Epithelial cell of prostate (primary cell): ENCODE data around the gene RAB8A.

ENCODE experiments used
- DNase-seq: peaks from one replicate; pipeline ENCODE4 v3.0.0-alpha.2; 2011; ENCODE audit warnings: low read depth, low spot score
- H3K27ac ChIP-seq: fragments of 450-650 bp; 2 replicates; pipeline ENCODE4 v1.5.1; 2017; ENCODE audit warnings: mild to moderate bottlenecking

The RAB8A gene

GRCh38 chr19:16136185-16136999, 24.7 kb downstream of the RAB8A start:
- no peak overlapping the region for H3K27ac ChIP-seq
- no peak for DNase-seq

GRCh38 chr19:16139752-16140151, 28.1 kb downstream of the RAB8A start:
- no peak overlapping the region for H3K27ac ChIP-seq

GRCh38 chr19:16141043-16141442, 29.4 kb downstream of the RAB8A start:
- DNase-seq: no peak
- no peak overlapping the region for H3K27ac ChIP-seq

More at GRCh38 chr19:16139752-16140151, 28.1 kb downstream of the RAB8A start:
- no peak for DNase-seq

GRCh38 chr19:16142032-16142580, 30.4 kb downstream of the RAB8A start:
- DNase-seq: no peak
- H3K27ac ChIP-seq: no peak overlapping the region

- DNase-seq: peak; percentile 81
- no peak within 1 kb of the TSS for H3K27ac ChIP-seq
These were observed 31.9 kb downstream of the RAB8A start, which contains the start of gene HSH2D for GRCh38 chr19:16143399-16144215. Gene HSH2D (plus strand): TSS chr19:16143685. CDS start chr19:16148751, 5,066 bp downstream.

- no peak for DNase-seq
- H3K27ac ChIP-seq: no peak overlapping the region
These were observed 32.5 kb downstream of the RAB8A start for GRCh38 chr19:16144216-16144581.

- DNase-seq: no peak
- no peak overlapping the region for H3K27ac ChIP-seq
These were observed 34.4 kb downstream of the RAB8A start for GRCh38 chr19:16146112-16146511.

- H3K27ac ChIP-seq: no peak overlapping the region
- no peak for DNase-seq
These were observed 36.9 kb downstream of the RAB8A start for GRCh38 chr19:16148443-16149229.

- DNase-seq: no peak
- no peak overlapping the region for H3K27ac ChIP-seq
These were observed 42.1 kb downstream of the RAB8A start for GRCh38 chr19:16153582-16154336.

- no peak for DNase-seq
- no peak overlapping the region for H3K27ac ChIP-seq
These were observed 42.9 kb downstream of the RAB8A start for GRCh38 chr19:16154557-16154956.

GRCh38 chr19:16155128-16155527, 43.4 kb downstream of the RAB8A start:
- no peak overlapping the region for H3K27ac ChIP-seq

GRCh38 chr19:16156904-16157303, 45.2 kb downstream of the RAB8A start:
- DNase-seq: no peak
- no peak overlapping the region for H3K27ac ChIP-seq

More at GRCh38 chr19:16155128-16155527, 43.4 kb downstream of the RAB8A start:
- DNase-seq: no peak

- DNase-seq: no peak
- H3K27ac ChIP-seq: no peak overlapping the region
These were observed 45.9 kb downstream of the RAB8A start for GRCh38 chr19:16157601-16158000.

- H3K27ac ChIP-seq: no peak overlapping the region
- no peak for DNase-seq
These were observed 48.0 kb downstream of the RAB8A start for GRCh38 chr19:16159655-16160054.

- no peak for DNase-seq
- peak overlapping the region; percentile 93 for H3K27ac ChIP-seq
These were observed 48.8 kb downstream of the RAB8A start for GRCh38 chr19:16160445-16160942.

GRCh38 chr19:16160943-16161560, 49.4 kb downstream of the RAB8A start:
- peak; percentile 68 for DNase-seq

GRCh38 chr19:16161840-16162239, 50.2 kb downstream of the RAB8A start:
- peak; percentile 91 for DNase-seq
- H3K27ac ChIP-seq: peak overlapping the region; percentile 93

More at GRCh38 chr19:16160943-16161560, 49.4 kb downstream of the RAB8A start:
- H3K27ac ChIP-seq: peak overlapping the region; percentile 93

- no peak overlapping the region for H3K27ac ChIP-seq
- no peak for DNase-seq
These were observed 52.7 kb downstream of the RAB8A start for GRCh38 chr19:16164222-16164890.
